ENCODE results near the gene APOA1. TPM values are rescaled to one million over a fixed set of nuclear protein-coding genes. Genes with fewer than 3 reads are reported as not detected.

Gene APOA1
- total RNA-seq, 1 donor from 2014 or later: 3.7 TPM

DNA sequence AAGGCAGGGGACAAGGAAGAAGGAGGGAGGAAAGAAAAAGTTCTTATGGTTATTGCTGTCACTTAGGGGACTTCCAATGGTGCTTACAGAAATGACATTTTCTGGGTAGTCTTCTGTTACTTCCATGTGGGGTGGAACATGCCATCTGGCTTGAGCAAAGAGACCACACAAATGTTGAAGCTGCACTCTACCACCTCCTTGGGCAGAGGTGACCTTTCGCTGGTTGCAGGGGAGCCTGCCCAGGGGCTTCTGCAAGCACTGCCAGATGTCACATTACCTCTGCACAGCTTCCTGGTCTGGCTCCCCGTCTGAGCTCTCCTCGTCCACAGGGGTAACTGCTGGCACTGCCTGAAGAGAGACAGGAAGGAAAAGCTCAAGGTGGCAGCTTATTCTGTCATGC, 32.6 kb upstream of the APOA1 start:
- no peak for ATAC-seq
- intact Hi-C loops (cut with DNase I): no loop called here

GRCh38 chr11:116869610-116870009, 32.2 kb upstream of the APOA1 start:
- intact Hi-C loops (cut with DNase I): no loop called here
- peaks cover 100% of the 10 kb centered on the region for H3K36me3 ChIP-seq
- TF ChIP-seq, protein P1, sequence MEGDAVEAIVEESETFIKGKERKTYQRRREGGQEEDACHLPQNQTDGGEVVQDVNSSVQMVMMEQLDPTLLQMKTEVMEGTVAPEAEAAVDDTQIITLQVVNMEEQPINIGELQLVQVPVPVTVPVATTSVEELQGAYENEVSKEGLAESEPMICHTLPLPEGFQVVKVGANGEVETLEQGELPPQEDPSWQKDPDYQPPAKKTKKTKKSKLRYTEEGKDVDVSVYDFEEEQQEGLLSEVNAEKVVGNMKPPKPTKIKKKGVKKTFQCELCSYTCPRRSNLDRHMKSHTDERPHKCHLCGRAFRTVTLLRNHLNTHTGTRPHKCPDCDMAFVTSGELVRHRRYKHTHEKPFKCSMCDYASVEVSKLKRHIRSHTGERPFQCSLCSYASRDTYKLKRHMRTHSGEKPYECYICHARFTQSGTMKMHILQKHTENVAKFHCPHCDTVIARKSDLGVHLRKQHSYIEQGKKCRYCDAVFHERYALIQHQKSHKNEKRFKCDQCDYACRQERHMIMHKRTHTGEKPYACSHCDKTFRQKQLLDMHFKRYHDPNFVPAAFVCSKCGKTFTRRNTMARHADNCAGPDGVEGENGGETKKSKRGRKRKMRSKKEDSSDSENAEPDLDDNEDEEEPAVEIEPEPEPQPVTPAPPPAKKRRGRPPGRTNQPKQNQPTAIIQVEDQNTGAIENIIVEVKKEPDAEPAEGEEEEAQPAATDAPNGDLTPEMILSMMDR (IDR thresholded peaks at IDR 0.05): no peak
- no peaks in the 10 kb centered on the region for H3K27me3 ChIP-seq (ENCODE audit: low read depth)
- ATAC-seq (no peak), DNase-seq (no peak)
- no peaks in the 10 kb centered on the region for H3K4me1 ChIP-seq
- no peaks in the 10 kb centered on the region for H3K9me3 ChIP-seq
- H3K4me3 ChIP-seq: no peak overlapping the region
- no peak overlapping the region for H3K27ac ChIP-seq

More for the DNA sequence above, 32.6 kb upstream of the APOA1 start:
- H3K9me3 ChIP-seq: no peaks in the 10 kb centered on the region
- TF ChIP-seq, protein P1 (IDR thresholded peaks at IDR 0.05): no peak
- H3K27ac ChIP-seq: no peak overlapping the region
- H3K36me3 ChIP-seq: peaks cover 100% of the 10 kb centered on the region
- DNase-seq: no peak
- H3K4me1 ChIP-seq: no peaks in the 10 kb centered on the region
- H3K27me3 ChIP-seq (ENCODE audit: low read depth): no peaks in the 10 kb centered on the region
- no peak overlapping the region for H3K4me3 ChIP-seq

GRCh38 chr11:116868066-116868465, 30.6 kb upstream of the APOA1 start:
- H3K4me1 ChIP-seq: no peaks in the 10 kb centered on the region
- no peaks in the 10 kb centered on the region for H3K27me3 ChIP-seq (ENCODE audit: low read depth)
- intact Hi-C loops (cut with DNase I): no loop called here
- DNase-seq (no peak), ATAC-seq (no peak)
- no peak overlapping the region for H3K27ac ChIP-seq
- no peaks in the 10 kb centered on the region for H3K9me3 ChIP-seq
- TF ChIP-seq, protein P1 (IDR thresholded peaks at IDR 0.05): no peak
- H3K4me3 ChIP-seq: no peak overlapping the region
- H3K36me3 ChIP-seq: peaks cover 100% of the 10 kb centered on the region

GRCh38 chr11:116867619-116868018, 30.2 kb upstream of the APOA1 start:
- no peak for DNase-seq
- intact Hi-C loops (cut with DNase I): no loop called here
- H3K9me3 ChIP-seq: no peaks in the 10 kb centered on the region
- no peaks in the 10 kb centered on the region for H3K4me1 ChIP-seq
- H3K4me3 ChIP-seq: no peak overlapping the region
- H3K27ac ChIP-seq: no peak overlapping the region
- TF ChIP-seq, protein P1 (IDR thresholded peaks at IDR 0.05): no peak
- no peaks in the 10 kb centered on the region for H3K27me3 ChIP-seq (ENCODE audit: low read depth)
- ATAC-seq: no peak
- peaks cover 100% of the 10 kb centered on the region for H3K36me3 ChIP-seq

- H3K27ac ChIP-seq: no peak overlapping the region
- DNase-seq (no peak), ATAC-seq (no peak)
- peaks cover 100% of the 10 kb centered on the region for H3K36me3 ChIP-seq
- H3K27me3 ChIP-seq (ENCODE audit: low read depth): no peaks in the 10 kb centered on the region
- TF ChIP-seq, protein P1 (IDR thresholded peaks at IDR 0.05): no peak
- H3K4me1 ChIP-seq: no peaks in the 10 kb centered on the region
- intact Hi-C loops (cut with DNase I): no loop called here
- no peak overlapping the region for H3K4me3 ChIP-seq
- H3K9me3 ChIP-seq: no peaks in the 10 kb centered on the region
These were observed 29.5 kb upstream of the APOA1 start for GRCh38 chr11:116866804-116867455.
